Sigmoid colon (tissue), 4 donors: ENCODE data around the gene MAF.

Experiments
- EP300 ChIP-seq, 4 donors: sonication (generic); formaldehyde crosslinking; IDR thresholded peaks; one replicate each; pipeline ENCODE4 v1.6.1; 2017; ENCODE audit warnings: antibody characterized with exemption in 4 of 4
- POLR2A ChIP-seq, 2 donors: fragments of 450-650 bp; IDR thresholded peaks; one replicate each; pipeline ENCODE4 v1.6.1; 2016; ENCODE audit warnings: antibody characterized with exemption in 2 of 2, mild to moderate bottlenecking in 2 of 2, moderate library complexity in 2 of 2

DNA sequence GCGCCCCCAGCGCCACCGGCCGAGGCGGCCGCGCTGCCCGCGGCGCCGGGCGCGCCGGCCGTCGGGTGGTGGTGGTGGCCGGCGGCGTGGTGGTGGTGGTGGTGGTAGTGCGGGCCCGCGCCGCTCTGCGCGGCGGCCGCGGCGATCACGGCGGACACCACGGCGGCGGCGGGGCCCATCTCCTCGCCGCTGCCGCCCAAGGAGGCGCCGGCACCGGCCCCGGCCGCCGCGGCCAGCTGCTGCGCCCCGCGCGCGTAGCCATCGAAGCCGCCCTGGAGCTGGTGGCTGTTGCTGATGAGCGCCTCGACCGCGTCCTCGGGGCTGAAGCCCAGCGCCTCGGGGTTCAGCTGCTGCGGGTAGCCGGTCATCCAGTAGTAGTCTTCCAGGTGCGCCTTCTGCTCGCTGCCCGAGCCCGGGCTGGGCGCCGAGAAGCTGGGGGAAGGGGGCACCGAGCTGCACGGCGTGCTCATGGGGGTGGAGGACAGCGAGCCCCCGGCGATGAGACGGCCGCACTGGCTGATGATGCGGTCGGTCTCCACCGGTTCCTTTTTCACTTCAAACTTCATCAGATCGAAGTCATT is 1.2 kb downstream of the MAF start:
- TF ChIP-seq POLR2A (IDR thresholded peaks at IDR 0.05) (no peak), EP300 (IDR thresholded peaks at IDR 0.05) (no peak)
